ENCODE data around the gene KCNRG.
"Not testable (repeated sequence)": the region's sequence is repeated elsewhere in the genome, so short reads cannot be mapped to it uniquely, and the experiment has no call there.

KCNRG gene, protein sequence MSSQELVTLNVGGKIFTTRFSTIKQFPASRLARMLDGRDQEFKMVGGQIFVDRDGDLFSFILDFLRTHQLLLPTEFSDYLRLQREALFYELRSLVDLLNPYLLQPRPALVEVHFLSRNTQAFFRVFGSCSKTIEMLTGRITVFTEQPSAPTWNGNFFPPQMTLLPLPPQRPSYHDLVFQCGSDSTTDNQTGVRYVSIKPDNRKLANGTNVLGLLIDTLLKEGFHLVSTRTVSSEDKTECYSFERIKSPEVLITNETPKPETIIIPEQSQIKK

DNA sequence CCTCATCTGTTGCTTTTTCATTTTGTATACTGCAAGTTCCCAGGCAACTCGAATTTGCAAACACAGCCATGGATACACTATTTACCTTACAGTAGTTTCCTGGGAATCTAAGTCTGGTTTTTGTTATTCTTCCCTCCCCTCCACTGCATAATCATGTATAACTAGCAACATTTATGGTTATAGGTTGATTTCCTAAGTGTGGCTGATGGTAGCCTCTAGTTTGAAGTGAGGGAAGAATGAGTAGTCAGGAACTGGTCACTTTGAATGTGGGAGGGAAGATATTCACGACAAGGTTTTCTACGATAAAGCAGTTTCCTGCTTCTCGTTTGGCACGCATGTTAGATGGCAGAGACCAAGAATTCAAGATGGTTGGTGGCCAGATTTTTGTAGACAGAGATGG is at the start of gene KCNRG:
KCNRG (plus strand) TSS at position 187 of the 400 bp plus-strand sequence; CDS start at position 237, 50 bp downstream.
- DNase-seq, result no peak

DNA sequence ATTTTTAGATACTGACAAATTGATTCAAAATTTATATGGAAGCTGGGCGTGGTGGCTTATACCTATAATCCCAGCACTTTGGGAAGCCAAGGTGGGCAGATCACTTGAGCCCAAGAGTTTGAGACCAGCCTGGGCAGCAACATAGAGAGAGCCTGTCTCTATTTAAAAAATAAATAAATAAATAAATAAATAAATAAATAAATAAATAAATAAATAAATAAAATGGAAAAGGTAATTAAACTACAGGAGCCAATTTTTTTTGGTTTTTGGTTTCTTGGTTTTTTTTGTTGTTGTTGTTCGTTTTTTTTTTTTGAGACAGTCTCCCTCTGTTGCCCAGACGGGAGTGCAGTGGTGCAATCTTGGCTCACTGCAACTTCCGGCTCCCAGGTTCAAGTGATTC is 47.8 kb upstream of the KCNRG start:
- no peak for DNase-seq

GRCh38 chr13:49972709-49973108 is 42.5 kb upstream of the KCNRG start:
- DNase-seq, result no peak

GRCh38 chr13:49975826-49976225 is 39.4 kb upstream of the KCNRG start:
- no peak for DNase-seq

GRCh38 chr13:49976314-49977258 is 38.7 kb upstream of the KCNRG start:
- peak; percentile 72 to 81 for DNase-seq

DNA sequence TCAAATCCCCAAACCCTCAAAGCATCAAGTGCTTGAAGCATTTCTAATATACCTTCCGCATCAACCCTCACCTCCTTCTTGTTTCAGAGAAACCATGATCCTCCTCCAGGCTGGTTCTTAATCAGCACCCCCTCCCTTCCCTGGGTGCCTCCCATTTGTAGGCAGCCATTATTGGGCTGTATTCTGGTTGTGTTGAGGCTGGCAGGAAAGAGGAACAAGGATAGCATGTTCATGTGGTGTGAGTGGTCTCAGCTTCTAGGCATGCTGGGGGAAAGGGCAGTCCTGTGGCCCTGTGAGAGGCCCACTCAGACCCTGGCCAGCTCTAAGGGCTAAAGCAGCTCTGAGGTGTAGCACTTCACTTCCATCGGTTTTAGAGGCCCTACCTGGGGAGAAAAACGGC is 37.3 kb upstream of the KCNRG start:
- DNase-seq, result no peak

GRCh38 chr13:49980266-49980665 is 35.0 kb upstream of the KCNRG start:
- no peak for DNase-seq

DNA sequence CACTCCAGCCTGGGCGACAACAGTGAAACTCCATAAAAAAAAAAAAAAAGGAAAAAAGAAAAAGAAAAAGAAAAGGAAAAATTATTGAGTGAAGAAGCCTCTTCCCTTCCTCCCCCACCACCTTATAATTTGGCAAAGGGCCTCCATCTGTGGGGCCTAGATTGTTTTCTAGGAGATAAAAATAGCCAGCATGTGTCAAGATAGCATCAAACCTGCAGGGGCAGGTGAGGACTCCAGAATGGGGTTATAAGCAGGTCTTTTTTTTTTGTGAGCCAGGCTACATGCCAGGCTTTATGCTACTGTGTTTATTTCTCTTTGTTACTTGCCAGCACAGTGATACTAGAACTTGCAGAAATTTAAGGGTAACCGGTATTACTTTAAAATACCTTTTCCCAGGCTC is 30.1 kb upstream of the KCNRG start:
- no peak for DNase-seq

- DNase-seq, result no peak
Measured at GRCh38 chr13:49986471-49986870, 28.8 kb upstream of the KCNRG start.

- not testable (repeated sequence) for DNase-seq
Measured at GRCh38 chr13:49990612-49991011, 24.6 kb upstream of the KCNRG start.

DNA sequence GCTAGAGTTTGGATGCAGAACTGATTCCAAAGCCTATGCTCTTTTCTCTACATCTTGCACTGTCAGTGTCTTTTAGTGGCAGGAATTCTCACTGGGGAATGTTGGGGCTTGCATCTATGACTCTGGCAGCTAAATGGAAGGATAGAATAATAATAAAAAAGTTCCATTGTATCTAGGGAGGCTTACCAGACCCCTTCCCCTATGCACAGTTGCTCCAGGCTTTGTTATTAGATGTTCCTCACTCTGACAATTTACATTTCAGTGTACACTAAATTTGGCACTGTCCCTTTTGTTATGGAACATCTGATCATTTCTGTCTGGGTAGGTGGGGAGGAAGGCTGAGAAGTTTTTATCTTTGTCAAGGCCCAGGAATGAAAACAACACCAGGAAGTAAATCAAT is 22.1 kb upstream of the KCNRG start:
- no peak for DNase-seq

DNA sequence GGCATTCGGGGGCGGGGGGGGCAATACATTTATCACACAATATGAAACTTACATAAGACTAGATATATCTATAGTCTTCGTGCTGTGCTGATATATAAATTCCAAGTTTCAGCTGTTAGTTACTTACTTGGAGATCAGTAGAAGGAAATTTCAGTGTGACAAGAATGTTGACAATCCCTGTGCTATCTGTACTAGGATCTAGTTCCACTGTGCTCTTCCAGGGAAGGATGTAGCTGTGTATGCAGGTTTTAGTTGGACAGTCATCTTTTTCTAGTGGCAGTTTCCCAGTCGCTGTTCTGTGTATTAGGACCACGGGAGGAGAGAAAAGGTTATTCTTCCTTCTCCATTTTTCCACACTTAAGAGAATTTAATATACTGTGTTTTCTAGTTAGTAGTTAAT is 21.6 kb upstream of the KCNRG start:
- no peak for DNase-seq

GRCh38 chr13:49995625-49996101 is 19.6 kb upstream of the KCNRG start:
- peak; percentile 3 to 24 for DNase-seq

- peak; percentile 86 to 90 for DNase-seq
Measured at GRCh38 chr13:49996161-49996915, 18.9 kb upstream of the KCNRG start.

DNA sequence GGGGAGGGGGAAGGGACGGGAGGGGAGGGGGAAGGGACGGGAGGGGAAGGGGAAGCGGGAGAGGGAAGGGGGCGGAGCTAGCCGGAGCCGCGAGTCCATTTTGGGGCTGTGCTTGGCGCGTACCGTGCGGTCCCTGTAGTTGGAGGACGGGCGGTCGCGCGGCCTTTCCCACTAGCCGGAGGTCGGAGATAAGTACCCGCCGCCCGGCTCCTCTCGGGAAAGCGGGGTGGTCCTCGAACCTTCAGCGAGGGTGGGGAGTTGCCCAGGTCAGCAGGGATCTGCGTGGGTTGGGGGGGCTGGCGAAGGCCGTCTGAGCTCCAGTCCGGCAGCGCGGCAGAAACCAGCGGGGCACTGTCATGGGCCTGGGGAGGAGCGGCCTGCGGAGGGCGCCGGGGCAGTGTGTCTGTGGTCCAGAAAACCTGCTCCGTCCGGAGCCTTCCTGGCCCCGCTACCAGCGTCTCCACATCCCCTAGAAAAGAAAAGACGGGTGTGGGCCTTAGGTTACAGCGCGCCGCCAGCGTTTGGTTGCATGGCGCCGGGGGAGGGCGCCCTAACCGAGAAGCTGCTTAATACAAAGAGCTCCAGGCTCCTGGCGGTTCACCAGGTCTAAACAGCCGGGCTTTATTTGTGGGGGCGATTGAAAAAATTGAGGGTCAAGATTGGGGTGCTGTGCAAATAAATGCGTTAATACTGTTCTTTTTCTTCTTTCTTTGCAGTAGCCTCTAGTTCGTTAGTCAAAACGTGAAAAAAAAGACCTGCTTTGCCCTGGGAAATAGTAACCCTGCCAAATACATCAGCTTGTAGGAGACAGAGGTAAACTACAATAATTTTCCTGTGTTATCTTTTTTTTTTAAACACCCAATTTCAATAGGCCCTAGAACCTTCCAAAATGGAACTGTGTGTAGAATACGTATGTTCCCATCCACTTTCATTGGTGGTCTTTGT is 18.0 kb upstream of the KCNRG start, which contains the start of gene TRIM13:
TRIM13 (plus strand) TSS at position 92 of the 945 bp plus-strand sequence. CDS start 14,899 bp downstream, outside the sequence.
- peak; percentile 82 to 86 for DNase-seq

- DNase-seq, result no peak
Measured at GRCh38 chr13:49997955-49998354, 17.3 kb upstream of the KCNRG start.

- no peak for DNase-seq
Measured at GRCh38 chr13:49998714-49999624, 16.3 kb upstream of the KCNRG start.

DNA sequence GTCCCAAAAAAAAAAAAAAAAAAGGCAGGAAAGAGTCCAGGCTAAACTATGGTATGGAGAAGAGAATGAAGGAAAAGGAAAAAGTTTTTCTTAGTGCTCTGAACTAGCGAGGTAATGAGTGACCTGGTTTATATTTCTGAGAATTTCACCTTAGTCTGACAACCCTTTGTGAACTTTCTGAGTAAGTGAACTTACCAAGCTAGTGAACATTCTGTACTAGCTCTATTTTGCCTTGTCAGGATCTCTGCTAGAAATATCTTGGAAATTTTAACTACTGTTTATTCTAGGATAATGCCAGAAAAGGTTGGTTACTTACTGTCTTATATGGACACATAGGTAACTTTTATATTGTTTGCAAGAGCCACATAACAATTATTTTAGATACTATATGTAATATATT is 14.0 kb upstream of the KCNRG start:
- DNase-seq, result no peak

DNA sequence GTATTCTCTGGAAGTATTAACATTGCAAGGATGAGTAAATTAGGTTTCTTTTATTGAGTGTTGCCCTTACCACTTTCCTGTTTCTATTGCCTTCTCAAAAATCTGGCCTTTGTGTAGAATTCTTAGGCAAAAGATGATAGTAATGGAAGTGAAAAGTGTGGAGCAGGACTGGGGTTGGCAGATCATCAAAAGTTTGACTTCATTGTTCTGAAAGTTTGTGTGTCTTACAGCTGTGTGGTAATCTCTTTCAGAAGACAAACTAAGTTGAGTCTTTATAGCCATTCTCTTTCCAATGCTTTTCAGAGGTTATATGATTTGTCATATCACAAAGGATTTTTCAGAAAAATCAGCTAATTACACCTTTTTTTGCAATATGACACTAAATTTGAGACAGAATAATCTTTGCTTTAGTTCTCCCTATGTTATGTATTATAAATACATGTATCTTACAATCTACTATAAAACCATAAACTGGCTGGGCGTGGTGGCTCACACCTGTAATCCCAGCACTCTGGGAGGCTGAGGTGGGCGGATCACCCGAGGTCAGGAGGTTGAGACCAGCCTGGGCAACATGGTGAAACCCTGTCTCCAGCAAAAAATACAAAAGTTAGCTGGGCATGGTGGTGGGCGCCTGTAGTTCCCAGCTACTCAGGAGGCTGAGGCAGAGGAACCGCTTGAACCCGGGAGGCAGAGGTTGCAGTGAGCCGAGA is 8.7 kb upstream of the KCNRG start:
- no peak for DNase-seq

GRCh38 chr13:50011461-50011860 is 3.8 kb upstream of the KCNRG start:
- DNase-seq, result no peak
